Suprapubic skin (tissue), 4 donors: Measurements from ENCODE around the gene CHST1.

Experiments
- CTCF ChIP-seq, 2 donors: fragments of 200-600 bp in 1 of 2; fragments of 450-650 bp in 1 of 2; sonication (generic) in 1 of 2; IDR thresholded peaks; one replicate each; pipeline ENCODE4 v1.5.1; 2016 to 2019; ENCODE audit warnings: antibody characterized with exemption in 2 of 2, mild to moderate bottlenecking in 1 of 2, moderate library complexity in 1 of 2
- EP300 ChIP-seq: sonication (generic); formaldehyde crosslinking; IDR thresholded peaks from one replicate; pipeline ENCODE4 v1.6.1; 2017; ENCODE audit warnings: antibody characterized with exemption
- POLR2A ChIP-seq, 2 donors: fragments of 450-650 bp; IDR thresholded peaks; one replicate each; pipeline ENCODE4 v1.6.1; 2017; ENCODE audit warnings: antibody characterized with exemption in 2 of 2, mild to moderate bottlenecking in 2 of 2, moderate library complexity in 2 of 2
- POLR2AphosphoS5 ChIP-seq, 3 donors: sonication (generic); formaldehyde crosslinking; IDR thresholded peaks; one replicate each; pipeline ENCODE4 v1.6.1; 2017; ENCODE audit warnings: antibody characterized with exemption in 3 of 3

DNA sequence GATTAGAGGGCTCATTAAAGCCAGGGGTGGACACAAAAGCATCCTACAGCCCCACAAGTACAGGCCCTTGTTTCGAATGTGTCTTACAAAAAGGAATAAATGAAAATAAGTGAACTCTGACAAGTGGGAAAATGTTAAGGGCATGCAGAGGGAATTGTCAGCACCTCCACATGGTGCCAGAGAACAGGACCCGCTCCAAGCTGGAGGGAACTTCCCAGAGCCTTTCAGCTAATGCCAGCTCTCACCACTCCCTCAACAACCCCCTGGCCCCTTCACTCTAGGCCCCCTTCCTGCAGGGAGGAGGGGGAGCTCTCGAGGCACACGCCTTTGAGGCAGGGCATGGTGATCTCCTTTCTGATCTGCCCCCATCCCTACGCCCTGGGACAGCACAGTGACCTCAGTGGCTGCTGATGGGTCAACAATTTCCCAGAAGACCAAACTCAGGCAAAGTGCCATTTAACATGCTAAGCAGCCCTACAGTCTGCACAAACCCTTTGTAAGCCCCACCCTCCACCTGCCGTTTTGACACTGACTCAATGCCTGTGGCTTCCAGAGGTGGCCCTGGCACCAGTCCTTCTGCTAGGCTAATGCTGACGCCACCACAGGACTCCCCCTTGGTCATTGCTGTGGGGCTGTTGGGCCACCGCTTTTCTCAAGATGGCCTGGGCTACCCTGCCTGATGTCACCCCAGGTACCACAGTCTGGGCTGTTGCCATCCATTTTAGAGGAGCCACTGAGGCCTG lies 12.5 kb upstream of the CHST1 start:
- TF ChIP-seq POLR2AphosphoS5 (IDR thresholded peaks at IDR 0.05), result no peak
- no peak for TF ChIP-seq CTCF (IDR thresholded peaks at IDR 0.05)
- no peak for TF ChIP-seq POLR2A (IDR thresholded peaks at IDR 0.05)
- TF ChIP-seq EP300, result no peak
